Spleen (tissue), 3 donors: ENCODE measurements around the gene METTL1.

Source experiments
- POLR2A ChIP-seq, 3 donors: fragments of 450-650 bp; IDR thresholded peaks; one replicate each; pipeline ENCODE4 v1.5.1; 2017; ENCODE audit warnings: antibody characterized with exemption in 3 of 3, mild to moderate bottlenecking in 1 of 3
- POLR2AphosphoS5 ChIP-seq, 3 donors: sonication (generic); formaldehyde crosslinking; IDR thresholded peaks; one replicate each; pipeline ENCODE4 v1.5.1; 2017; ENCODE audit warnings: antibody characterized with exemption in 3 of 3

GRCh38 chr12:57816001-57816854 is 44.3 kb upstream of the METTL1 start:
- TF ChIP-seq POLR2AphosphoS5 (IDR thresholded peaks at IDR 0.05) (peak in 2 of 3 donors; percentile 29 to 35), POLR2A (IDR thresholded peaks at IDR 0.05) (no peak)
